H1 (cell line): ENCODE results near the gene POU5F1. TPM values are rescaled to one million over a fixed set of nuclear protein-coding genes. Genes with fewer than 3 reads are reported as not detected.

ENCODE experiments used
- BACH1 ChIP-seq: IDR thresholded peaks from 2 replicates; pipeline ENCODE4 v1.6.1; 2012; ENCODE audit warnings: low read length, improper control_type of control experiment
- FOSL1 ChIP-seq: IDR thresholded peaks from 2 replicates; pipeline ENCODE4 v1.6.1; 2011; ENCODE audit warnings: mild to moderate bottlenecking, low read depth, low read length, moderate library complexity; ENCODE audit not compliant: insufficient read depth
- GTF2F1 ChIP-seq: IDR thresholded peaks from 2 replicates; pipeline ENCODE4 v1.6.1; 2012; ENCODE audit warnings: low read depth, low read length, improper control_type of control experiment, borderline replicate concordance
- JUN ChIP-seq: IDR thresholded peaks from 2 replicates; pipeline ENCODE4 v1.6.1; 2011; ENCODE audit warnings: low read depth, mild to moderate bottlenecking, improper control_type of control experiment, low read length
- NANOG ChIP-seq: IDR thresholded peaks from 2 replicates; pipeline ENCODE4 v1.6.1; 2011; ENCODE audit warnings: low read length, low read depth, mild to moderate bottlenecking, inconsistent platforms; ENCODE audit not compliant: insufficient read depth, poor library complexity, severe bottlenecking
- SUZ12 ChIP-seq: fragments of 200-600 bp; sonication (generic); IDR thresholded peaks from 2 replicates; pipeline ENCODE4 v1.6.1; 2012; ENCODE audit warnings: mild to moderate bottlenecking, inconsistent platforms, low read length, moderate library complexity, mixed read lengths
- ZNF274 ChIP-seq: IDR thresholded peaks from 2 replicates; pipeline ENCODE4 v1.7.0; 2012; ENCODE audit warnings: low read length, borderline replicate concordance; ENCODE audit errors: extremely low read depth
- polyA plus RNA-seq, 7 experiments: library from polyadenylated mRNA; depleted of rRNA in 3 of 7; stranded (reverse) in 5 of 7; unstranded in 2 of 7; fragments of >200 nt in 5 of 7; fragments of 200-250 nt in 2 of 7; gene quantifications; 1 replicate in 5 of 7; 2 replicates in 1 of 7; 4 replicates in 1 of 7; pipeline versions ENCODE4 v1.2.1 to v1.2.3, GENCODE V29; 2011 to 2013; ENCODE audit warnings: missing spikeins in 2 of 7, mixed read lengths in 2 of 7
- total RNA-seq: library from RNA; stranded (reverse); fragmentation: NEBNext Ultra II Directional; extraction: Animal tissue kit (Norgen Biotek cat#: 25700); gene quantifications from 2 replicates; pipeline ENCODE4 v1.2.1, GENCODE V29; 2021
- TF ChIP-seq, protein P1 (sequence below), 3 experiments: IDR thresholded peaks; 1 replicate in 2 of 3; 2 replicates in 1 of 3; pipeline versions ENCODE4 v1.5.1 to v1.6.1; 2011; ENCODE audit warnings: low read length in 3 of 3, mild to moderate bottlenecking in 3 of 3, inconsistent platforms in 2 of 3, low read depth in 1 of 3, moderate library complexity in 1 of 3; ENCODE audit not compliant: insufficient read depth in 1 of 3; ENCODE audit errors: control extremely low read depth in 1 of 3

POU5F1 gene
- total and polyA plus RNA-seq, 2 of the 8 experiments (the other 6 are each of a cell fraction or from before 2014, with no cell fraction given) = 2,437 to 2,526 TPM

- TF ChIP-seq FOSL1 (no peak), JUN (no peak), GTF2F1 (no peak), ZNF274 (no peak), SUZ12 (no peak), NANOG (no peak), BACH1 (no peak)
- TF ChIP-seq, protein P1, sequence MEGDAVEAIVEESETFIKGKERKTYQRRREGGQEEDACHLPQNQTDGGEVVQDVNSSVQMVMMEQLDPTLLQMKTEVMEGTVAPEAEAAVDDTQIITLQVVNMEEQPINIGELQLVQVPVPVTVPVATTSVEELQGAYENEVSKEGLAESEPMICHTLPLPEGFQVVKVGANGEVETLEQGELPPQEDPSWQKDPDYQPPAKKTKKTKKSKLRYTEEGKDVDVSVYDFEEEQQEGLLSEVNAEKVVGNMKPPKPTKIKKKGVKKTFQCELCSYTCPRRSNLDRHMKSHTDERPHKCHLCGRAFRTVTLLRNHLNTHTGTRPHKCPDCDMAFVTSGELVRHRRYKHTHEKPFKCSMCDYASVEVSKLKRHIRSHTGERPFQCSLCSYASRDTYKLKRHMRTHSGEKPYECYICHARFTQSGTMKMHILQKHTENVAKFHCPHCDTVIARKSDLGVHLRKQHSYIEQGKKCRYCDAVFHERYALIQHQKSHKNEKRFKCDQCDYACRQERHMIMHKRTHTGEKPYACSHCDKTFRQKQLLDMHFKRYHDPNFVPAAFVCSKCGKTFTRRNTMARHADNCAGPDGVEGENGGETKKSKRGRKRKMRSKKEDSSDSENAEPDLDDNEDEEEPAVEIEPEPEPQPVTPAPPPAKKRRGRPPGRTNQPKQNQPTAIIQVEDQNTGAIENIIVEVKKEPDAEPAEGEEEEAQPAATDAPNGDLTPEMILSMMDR (IDR thresholded peaks at IDR 0.05; ENCODE audit: control extremely low read depth in 1 of 3, insufficient read depth in 1 of 3, low read depth in 1 of 3, low read length in 3 of 3) = no peak
Observed at GRCh38 chr6:31178143-31179041, 7.9 kb upstream of the POU5F1 start (continued).
